Measurements from ENCODE around the gene APOA5.
"Not testable (repeated sequence)": the region's sequence is repeated elsewhere in the genome, so short reads cannot be mapped to it uniquely, and the experiment has no call there.

APOA5 gene

DNA sequence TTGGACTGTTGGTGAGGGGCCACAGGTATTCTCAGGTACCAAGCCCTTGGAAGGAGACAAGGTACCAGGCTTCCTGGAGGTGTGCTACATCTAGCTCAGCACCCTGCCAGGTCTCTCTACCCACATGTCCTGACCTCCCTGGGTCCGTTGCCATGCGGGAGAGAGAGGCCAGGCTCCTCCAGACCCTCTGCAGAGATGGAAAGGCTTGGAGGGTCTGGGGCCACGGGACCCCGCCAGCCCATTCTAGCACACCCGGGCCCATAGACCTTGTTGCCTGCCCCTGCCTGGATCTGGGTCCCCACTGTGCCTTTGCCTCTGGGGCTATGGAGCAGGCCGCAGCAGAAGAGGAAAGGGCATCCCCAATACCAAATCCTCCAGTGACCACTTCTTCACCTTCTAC, 35.8 kb upstream of the APOA5 start:
- DNase-seq: no peak

DNA sequence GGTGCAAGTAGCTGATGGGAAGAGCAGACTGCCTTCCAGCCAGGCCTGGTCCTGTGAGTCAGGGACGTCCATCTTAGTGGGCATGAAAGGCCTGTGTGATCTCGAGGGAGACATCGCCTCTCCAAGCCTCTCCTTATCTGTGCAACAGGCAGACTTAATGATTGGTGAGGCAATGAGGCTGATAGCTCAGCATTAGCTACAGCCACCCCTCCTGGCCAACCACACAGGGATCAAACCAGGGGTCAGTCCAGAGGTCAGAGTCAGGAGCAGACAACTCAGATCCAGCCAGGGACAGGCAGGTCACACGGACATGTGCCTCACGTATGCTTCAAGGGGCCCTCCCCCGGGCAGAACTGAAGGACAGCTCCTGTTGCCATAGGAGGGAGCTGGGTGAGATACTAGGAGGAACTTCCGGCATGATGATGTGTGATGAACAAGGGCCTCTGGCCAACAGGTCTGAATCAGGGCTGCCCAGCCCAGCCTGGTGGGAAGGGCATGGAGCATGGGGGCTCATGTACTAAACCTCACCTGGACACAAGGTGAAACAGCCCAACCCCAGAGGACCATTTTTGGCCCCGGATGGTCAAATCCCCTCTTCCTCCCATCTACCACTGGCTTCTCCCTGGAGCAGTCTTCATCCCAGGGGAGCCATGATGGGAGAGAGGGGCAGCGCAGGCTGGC, 35.2 kb upstream of the APOA5 start:
- no peak for DNase-seq

DNA sequence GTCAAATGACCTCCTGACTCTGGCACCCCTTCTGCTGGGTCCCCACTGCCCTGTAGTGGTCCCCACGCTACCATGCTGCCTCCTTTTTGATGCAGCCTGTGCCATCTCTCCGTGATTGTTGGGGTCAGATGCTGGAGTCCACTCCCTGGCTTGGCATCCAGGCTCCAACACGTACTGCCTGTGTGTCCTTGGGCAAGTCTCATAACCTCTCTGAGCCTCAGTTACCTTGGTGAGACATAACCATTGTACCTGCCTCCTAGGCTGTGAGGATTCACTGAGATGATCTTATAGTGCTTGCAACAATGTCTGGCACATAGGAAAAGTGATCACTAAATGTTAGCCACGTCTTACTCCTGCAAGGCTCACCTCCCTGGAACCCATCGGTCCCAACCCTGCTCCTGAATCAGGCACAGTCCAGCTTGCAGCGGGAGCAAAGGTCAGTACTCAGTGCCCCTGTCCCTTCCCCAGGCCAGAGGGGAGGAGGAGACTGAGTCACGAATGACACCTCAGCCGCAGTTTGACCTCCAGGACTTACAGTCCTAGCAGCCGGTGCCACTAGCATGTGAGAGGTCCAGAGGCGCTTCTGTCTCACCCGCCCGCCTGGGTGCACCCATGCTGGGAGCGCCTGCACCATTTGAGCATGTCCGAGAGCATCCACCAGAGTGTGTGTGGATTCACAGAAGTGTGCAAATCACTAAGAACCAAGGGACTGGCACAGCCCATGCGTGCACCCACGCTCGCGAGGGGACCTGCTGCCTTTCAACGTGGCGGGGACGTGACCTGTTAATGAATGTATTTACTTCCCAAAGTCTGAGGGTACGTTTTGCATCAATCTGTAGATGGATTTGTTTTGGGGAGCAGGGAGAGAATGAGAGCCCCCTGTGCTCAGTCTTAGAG, 34.4 kb upstream of the APOA5 start:
- no peak for DNase-seq

DNA sequence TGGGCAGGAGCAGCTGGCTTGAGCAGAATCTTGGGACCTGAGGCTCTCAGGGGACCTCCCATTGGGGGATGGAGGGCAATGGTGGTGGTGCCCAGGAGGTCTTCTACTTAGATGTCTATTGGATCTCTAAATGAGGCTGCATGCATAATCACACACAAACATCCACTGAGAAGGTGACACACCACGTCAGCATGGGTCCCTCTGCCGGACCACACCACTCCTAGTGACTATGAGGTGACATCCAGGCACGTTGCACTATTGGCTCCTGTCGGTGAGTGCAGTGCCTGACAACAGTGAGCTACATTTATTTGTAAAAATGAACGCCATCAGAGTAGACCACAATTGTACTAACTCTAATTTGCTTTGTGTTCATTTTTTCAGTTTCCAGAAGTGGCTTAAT, 33.8 kb upstream of the APOA5 start:
- no peak for DNase-seq

DNA sequence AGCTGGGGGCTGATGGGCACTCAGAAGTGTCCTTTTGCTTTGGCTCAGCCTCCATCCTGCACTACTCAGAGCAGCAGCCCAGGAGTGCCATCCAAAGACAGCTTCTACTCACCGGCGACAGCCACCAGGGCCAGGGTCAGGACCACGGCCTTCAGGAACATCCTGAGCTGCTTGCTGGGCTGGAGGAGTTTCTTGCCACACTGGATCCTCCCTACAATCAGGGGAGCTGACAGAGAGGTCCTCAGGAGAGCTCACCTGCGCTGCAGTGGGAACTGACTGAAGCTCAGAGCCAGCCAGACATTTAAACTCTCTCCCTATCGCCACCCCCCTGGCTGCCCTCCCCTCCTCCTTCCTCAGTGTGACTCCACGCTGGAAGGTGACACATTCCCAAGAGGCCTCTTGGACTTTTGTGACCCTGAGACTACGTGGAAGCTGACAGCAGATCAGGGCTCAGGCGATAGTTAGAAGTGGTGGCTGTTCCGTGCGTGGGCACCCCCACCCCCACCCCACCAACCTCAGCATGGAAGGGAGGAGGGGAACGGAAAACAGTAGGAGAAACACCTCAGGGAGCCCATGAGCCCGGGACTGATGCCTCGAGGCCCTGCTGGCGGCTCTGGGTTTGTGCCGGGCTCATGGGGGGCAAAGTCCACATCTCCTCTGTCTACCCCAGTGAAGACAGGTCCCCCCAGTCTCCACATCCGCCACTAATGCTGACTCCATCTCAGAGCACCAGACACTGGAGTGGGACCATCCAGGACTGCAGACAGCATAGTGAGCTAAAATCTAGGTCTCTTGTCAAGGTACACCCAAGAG, 31.6 kb upstream of the APOA5 start, which contains the start of gene APOA4:
TSS of gene APOA4 (minus strand) at position 274 of the 813 bp plus-strand sequence. CDS start at position 161, 113 bp downstream.
- DNase-seq: no peak

DNA sequence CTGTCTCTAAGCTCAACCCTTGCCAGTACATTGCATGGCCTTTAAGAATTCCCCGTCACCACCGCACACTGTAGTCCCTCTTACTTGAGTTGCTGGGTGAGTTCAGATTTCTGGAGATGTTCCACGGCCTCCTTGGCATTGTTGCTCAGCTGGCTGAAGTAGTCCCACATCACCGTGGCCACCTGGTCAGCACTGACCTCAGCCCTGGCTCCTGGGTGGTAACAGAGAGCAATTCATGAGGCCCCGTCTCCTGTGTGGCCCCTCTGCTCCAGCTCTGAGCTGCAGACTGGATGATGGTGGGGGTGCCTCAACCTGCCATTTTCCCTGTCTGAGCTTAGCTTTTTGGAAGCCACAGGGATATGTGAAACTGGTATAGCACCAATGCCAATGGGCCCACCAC, 30.9 kb upstream of the APOA5 start:
- no peak for DNase-seq

DNA sequence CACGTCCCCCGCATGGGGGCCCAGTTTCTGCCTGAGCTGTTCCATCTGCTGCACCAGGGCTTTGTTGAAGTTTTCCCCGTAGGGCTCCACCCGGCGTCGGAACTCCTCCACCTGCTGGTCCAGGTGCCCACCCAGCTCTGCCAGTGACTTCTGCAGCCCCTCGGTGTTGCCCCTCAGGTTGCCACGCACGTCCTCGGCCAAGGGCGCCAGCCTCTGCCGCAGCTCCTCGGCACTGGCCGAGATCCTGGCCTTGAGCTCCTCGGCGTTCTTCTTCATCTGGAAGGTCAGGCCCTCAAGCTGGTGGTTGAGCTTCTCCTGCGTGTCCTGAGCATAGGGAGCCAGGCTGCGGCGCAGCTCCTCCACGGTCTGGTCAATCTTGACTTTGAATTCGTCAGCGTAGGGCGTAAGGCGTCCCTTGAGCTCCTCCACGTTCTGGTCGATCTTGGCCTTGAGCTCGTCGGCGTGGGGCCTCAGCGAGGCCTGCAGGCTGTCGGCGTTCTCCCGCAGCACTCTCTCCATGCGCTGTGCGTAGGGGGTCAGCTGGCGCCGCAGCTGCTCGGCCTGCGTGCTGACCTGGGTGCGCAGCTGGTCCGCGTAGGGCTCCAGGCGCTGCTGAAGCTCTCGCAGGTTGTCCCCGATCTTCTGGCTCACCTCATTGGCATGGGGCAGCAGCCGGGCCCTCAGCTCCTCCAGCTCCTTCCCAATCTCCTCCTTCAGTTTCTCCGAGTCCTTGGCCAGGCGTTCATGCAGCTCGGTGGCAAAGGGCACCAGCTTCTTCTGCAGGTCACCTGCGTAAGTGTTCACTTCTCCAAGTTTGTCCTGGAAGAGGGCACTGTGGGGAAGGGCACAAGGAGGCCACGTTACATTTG, 29.6 kb upstream of the APOA5 start:
- no peak for DNase-seq

DNA sequence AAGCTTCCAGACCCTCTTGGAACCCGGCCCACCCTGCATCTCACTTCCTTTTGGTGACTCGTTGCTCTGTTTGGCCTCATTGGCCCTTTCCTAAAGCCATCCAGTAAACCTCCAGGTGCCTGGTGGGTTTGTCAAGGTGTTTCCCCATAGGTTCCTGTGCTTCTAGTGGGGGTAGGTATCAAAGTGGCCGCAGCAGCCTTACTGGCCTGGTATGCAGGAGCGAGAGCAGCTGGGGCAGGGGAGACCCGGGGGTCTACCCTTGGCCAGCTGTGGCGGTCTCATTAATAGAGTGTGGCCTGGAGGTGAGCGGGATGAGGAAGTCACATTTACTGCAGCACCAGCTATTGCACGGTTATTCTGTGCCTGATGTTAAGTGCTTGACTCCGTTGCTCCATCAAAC, 27.4 kb upstream of the APOA5 start:
- DNase-seq: no peak

DNA sequence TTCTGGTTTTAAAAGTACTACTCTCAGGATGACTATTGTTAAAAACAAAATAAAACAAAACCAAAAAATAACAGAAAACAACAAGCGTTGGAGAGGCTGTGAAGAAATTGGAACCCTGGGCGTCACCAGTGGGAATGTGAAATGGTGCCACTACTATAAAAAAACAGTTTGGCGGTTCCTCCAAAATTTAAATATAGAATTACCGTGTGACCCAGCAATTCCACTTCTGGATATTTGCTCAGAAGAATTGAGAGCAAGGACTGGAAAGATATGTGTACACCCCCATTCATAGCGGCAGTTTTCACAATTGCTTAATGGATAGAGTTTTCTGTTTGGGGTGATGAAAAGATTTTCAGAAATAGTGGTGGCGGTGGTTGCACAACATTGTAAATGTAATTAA, 22.8 kb upstream of the APOA5 start:
- no peak for DNase-seq

DNA sequence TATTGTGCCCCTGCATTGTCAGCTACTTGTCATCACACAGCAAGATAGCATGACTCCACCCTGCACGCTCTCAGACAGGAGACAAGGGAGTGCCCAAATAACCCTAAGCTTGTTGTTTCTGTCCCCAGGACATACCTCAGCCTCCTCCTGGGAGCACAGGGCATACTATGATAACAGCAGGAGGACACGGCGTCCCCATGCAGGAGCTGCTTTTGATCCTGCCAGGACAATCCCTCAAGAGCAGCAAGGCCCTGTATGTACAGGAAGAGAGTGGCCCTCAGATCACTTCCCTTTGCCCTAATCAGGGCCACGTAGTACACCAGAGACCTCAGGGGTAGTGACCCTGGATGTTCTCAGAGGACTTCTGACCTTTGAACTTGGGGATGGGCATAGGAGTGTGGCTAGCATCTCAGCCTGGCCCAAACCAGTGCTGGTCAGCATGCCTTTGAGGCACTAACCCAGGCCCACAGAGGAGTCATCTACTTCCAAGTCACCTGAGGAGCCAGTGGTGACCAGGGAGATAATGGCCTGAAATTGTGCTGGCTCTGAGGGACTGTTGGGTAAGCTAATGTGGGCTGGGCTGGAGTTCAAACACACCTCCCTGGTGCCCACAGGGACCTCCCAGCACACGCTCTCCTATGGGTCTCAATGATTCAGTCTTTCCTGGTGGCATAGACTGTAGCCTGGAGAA, 22.2 kb upstream of the APOA5 start:
- no peak for DNase-seq

DNA sequence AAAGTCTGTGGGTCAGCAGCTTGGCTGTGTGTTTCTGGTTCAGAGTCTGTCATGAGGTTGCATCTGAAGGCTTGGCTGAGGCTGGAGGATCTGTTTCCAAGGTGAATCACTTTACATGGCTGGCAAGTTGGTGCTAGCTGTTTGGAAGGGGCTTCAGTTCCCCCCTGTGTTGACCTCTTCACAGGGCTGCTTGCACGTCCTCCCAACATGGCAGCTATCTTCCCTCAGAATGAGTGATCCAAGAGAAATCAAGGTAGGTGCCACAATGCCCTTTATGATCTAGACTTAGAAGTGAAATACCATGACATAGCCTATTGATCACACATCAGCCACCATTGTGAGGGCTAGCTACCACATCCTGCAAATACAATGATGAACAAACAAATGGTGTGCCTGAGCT, 21.5 kb upstream of the APOA5 start:
- DNase-seq: no peak

DNA sequence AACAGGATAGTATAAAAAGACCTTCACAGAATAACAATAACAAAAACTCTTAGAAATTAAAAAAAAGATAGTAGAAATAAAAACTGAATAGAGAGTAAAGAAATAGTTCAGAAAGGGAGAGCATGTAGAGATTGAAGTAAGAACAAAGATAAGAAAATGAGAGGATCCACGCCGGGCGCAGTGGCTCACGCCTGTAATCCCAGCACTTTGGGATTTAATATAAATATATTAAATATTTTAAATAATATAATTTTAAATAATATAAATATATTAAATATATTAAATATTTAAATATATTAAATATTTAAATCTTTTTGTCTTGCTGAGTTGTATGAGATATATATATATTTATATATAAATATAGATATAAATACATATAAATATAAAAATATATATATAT, 20.4 kb upstream of the APOA5 start:
- no peak for DNase-seq

DNA sequence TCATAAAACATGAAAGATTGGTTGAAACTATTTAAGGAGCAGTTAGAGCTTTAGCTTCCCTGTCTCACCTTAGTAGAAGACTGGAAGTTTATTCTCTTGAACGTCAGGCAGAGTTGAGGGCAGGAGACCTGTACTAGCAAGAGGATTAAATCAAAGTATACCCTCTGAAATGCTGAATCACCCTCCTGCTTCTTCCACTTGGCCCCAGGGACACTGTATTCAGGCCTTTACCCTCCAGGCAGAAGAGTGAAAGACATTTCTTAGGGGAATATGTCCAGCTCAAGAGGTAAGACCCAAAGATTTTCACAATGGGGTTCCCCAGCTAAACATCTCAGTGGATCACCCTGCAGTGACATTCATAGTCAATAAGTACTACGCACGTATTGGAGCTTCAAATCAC, 19.5 kb upstream of the APOA5 start:
- DNase-seq: no peak

DNA sequence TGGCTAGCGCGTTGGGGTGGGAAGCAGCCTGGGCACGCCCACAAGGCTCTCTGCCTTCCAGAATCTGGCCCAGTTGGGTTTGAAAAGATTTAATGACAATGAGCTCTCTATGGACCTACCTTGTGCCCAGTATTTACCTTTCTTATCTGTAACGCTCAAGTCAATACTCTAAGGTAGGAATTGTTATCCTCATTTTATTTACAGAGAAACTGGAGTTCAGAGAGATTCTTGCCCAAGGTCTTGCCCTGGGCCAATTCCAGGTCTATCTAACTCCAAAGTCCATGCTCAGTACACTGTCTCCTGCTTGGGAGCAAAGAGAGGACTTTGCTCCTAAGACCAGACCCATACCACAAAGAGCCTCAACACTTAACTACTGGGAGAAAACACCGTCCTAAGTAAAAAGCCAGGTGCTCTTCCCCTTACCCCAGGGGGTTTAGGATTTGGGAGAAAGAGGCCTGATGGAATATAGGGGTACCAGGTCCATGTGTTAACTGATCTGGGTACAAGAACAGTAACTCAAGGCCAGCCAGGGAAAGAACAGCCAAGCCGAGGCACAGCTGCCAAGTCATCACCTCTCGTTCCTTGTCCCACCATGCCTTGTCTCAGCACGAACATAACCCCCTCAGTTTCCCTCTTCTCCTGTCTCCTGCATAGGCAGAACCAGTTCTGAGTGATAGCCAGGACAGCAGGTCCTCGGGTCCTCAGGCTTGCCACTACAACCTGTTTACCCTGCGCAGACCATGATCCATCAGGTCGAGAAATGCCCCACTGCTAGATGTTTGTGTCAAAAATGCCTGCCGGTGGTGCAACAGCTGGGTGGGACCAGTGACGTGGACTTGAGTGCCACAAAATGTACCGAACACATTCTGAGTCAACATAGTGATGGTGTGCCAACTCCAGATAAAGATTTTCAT, 16.8 kb upstream of the APOA5 start:
- no peak for DNase-seq

DNA sequence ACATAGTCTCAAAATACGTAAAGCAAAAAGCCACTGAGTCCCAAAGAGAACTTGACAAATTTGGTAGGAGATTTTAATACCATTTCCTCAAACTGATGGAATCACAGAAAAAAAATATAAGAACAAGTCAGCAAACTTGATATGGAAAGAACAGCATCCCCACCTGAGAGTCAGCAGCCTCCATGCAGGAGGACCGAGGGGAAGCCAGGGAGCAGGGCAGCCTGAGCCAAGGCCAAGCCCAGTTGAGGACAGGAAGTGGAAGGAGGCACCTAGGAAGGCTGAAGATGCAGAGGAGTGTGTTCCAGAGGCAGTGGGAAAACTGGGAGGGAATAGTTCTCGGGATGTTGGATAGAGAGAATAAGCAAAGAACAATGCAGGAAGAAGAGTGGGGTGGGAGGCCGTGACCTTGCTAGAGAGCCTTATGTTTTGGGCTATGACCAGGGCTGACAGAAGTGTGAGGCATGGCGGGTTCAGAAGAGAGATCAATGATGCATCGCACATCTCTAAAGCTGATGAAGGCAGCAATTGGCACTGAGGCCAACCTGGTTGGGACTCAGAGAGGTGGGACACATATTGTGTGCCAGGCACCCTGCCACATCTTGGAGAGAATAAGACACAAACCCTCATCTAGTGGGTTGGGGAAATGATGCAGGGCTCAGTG, 16.1 kb upstream of the APOA5 start:
- DNase-seq: no peak

DNA sequence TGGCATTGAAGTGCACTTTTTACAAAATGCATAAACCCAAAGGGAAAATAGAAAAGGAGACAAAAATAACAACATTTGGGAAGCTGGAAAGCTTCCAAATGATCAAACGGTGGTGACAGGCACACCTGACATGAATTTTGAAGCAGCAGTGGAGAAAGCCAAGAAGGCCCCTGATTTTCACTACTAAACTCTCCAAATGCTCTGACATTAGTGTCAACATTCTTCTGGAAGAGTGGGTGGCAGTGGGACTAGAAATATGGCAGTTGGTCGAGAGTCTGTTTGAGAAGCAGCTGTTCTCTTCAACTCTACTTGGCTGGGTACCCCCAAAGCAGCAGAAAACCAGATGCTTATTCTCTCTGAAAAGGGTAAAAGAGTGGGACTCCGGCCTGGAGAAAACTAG, 12.3 kb upstream of the APOA5 start:
- no peak for DNase-seq

DNA sequence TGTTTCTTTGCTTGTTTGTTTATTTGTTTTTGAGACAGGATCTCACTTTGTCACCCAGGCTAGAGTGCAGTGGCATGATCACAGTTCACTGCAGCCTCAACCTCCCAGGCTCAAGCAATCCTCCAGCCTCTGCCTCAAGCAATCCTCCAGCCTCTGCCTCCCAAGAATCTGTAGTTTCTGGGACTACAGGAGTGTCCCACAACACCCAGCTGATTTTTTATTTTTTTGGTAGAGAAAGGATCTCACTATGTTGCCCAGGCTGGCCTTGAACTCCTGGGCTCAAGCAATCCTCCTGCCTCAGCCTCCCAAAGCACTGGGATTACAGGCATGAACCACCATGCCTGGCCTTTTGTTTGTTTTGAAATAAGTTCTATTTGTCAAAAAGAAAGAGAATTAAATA, 10.0 kb upstream of the APOA5 start:
- not testable (repeated sequence) for DNase-seq

DNA sequence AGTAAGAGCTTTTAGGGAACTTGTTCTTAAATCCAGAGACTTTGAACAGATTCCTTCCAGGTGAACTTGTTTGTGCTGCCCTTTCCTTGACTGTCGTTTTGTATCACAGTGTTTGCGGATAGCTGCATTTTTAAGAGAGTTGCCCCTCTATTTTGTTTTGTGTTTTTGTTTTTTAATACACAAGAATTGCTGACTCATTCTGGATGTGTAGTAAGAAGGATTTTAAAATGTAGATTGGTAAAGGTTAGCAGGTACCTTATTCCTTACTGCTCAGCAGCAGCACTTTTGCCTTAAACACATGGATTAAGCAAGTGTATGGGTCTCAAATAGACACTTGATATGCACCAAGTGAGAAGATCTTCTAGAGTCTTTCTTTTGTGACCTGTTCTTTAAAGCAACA, 8.9 kb upstream of the APOA5 start:
- no peak for DNase-seq

DNA sequence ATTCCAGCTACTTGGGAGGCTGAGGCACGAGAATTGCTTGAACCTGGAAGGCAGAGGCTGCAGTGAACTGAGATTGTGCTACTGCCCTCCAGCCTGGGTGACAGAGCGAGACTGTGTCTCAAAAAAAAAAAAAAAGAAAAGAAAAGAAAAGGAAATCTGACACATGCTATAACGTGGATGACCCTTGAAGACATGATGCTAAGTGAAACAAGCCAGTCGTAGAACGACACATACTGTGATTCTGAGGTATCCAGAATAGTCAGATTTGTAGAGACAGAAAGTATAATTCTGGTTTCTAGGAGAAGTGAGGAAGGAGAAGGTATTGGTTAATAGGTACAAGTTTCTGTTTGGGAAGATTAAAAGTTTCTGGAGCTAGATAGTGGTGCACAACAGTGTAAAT, 6.7 kb upstream of the APOA5 start:
- DNase-seq: no peak

DNA sequence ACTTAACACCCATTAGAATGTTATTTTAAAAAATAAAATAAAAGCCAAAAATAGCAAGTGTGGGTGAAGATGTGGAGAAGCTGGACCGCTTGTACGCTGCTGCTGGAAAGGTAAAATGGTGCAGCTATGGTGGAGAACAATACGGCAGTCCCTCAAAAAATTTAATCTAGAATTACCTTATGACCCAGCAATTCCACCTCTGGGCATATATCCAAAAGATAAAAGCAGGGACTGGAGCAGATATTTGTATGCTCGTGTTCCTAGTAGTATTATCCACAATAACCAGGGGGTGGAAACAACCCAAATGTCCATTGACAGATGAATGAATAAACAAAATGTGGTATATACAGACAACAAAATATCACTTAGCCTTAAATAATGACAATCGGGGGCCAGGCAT, 6.1 kb upstream of the APOA5 start:
- DNase-seq: no peak

All from NCI-H510A treated with DMSO at 0.1 percent for 48 hours (cell line).